Left ventricle myocardium inferior (tissue), 1 donor: ENCODE results near the gene MBTD1. TPM values are rescaled to one million over a fixed set of nuclear protein-coding genes. Genes with fewer than 3 reads are reported as not detected.

Experiments used
- DNase-seq: peaks from one replicate; pipeline ENCODE4 v3.0.0-alpha.2; 2020
- H3K27ac ChIP-seq: fragments of 200-600 bp; replicated peaks from 2 replicates; pipeline ENCODE4 v1.8.0; 2021
- H3K27me3 ChIP-seq: fragments of 200-600 bp; 2 replicates; pipeline ENCODE4 v1.8.0; 2021; ENCODE audit warnings: low read depth
- H3K36me3 ChIP-seq: fragments of 200-600 bp; 2 replicates; pipeline ENCODE4 v1.8.0; 2021
- H3K4me1 ChIP-seq: fragments of 200-600 bp; 2 replicates; pipeline ENCODE4 v1.8.0; 2021
- H3K4me3 ChIP-seq: fragments of 200-600 bp; 2 replicates; pipeline ENCODE4 v1.8.0; 2021; ENCODE audit warnings: mild to moderate bottlenecking, moderate library complexity
- H3K9me3 ChIP-seq: fragments of 200-600 bp; replicated peaks from 2 replicates; pipeline ENCODE4 v1.8.0; 2021
- CTCF ChIP-seq: fragments of 200-600 bp; IDR thresholded peaks from 2 replicates; pipeline ENCODE4 v1.8.0; 2021; ENCODE audit warnings: antibody characterized with exemption, mild to moderate bottlenecking, borderline replicate concordance
- intact Hi-C: fragments of 100-400 bp; cut with micrococcal nuclease; formaldehyde crosslinking; loops from one replicate; pipeline ENCODE4 v1.11.0; 2022
- total RNA-seq: library from RNA; stranded (reverse); fragmentation: NEBNext Ultra II Directional; extraction: Animal tissue kit (Norgen Biotek cat#: 25700); gene quantifications from one replicate; pipeline ENCODE4 v1.2.1, GENCODE V29; 2021
- donor health status: DM: no; HTN: yes; CAD: no; lungs with severe emphysema.

MBTD1 gene
- total RNA-seq, 1 donor from 2014 or later = 5.4 TPM

GRCh38 chr17:51250314-51250840 lies 9.5 kb downstream of the MBTD1 start:
- no peak overlapping the region for H3K27ac ChIP-seq
- H3K4me1 ChIP-seq = peaks cover 10% of the 10 kb centered on the region
- peaks cover 29% of the 10 kb centered on the region for H3K36me3 ChIP-seq
- H3K9me3 ChIP-seq = no peaks in the 10 kb centered on the region
- H3K27me3 ChIP-seq = no peaks in the 10 kb centered on the region
- intact Hi-C loops = no loop called here
- H3K4me3 ChIP-seq = no peak overlapping the region
- TF ChIP-seq CTCF = no peak
- no peak for DNase-seq

- Histone ChIP-seq H3K9me3 (no peaks in the 10 kb centered on the region), H3K4me3 (no peak overlapping the region), H3K27me3 (no peaks in the 10 kb centered on the region), H3K36me3 (no peaks in the 10 kb centered on the region), H3K4me1 (no peaks in the 10 kb centered on the region), H3K27ac (no peak overlapping the region)
- no peak for DNase-seq
- no peak for TF ChIP-seq CTCF
- intact Hi-C loops = no loop called here
These were observed 14.3 kb downstream of the MBTD1 start for GRCh38 chr17:51245535-51245934.

- Histone ChIP-seq H3K36me3 (no peaks in the 10 kb centered on the region), H3K4me3 (no peak overlapping the region), H3K27me3 (no peaks in the 10 kb centered on the region), H3K27ac (no peak overlapping the region), H3K4me1 (no peaks in the 10 kb centered on the region), H3K9me3 (no peaks in the 10 kb centered on the region)
- no peak for TF ChIP-seq CTCF
- no peak for DNase-seq
- intact Hi-C loops = no loop called here
These were observed 15.8 kb downstream of the MBTD1 start for GRCh38 chr17:51244041-51244440.

- no peaks in the 10 kb centered on the region for H3K27me3 ChIP-seq
- H3K9me3 ChIP-seq = peaks cover 6% of the 10 kb centered on the region
- no peak overlapping the region for H3K4me3 ChIP-seq
- TF ChIP-seq CTCF = no peak
- no peak overlapping the region for H3K27ac ChIP-seq
- H3K36me3 ChIP-seq = peaks cover 9% of the 10 kb centered on the region
- intact Hi-C loops = no loop called here
- no peaks in the 10 kb centered on the region for H3K4me1 ChIP-seq
- no peak for DNase-seq
These were observed 19.6 kb downstream of the MBTD1 start for GRCh38 chr17:51240275-51240674.

- intact Hi-C loops = no loop called here
- Histone ChIP-seq H3K27me3 (no peaks in the 10 kb centered on the region), H3K36me3 (peaks cover 9% of the 10 kb centered on the region), H3K9me3 (peaks cover 8% of the 10 kb centered on the region), H3K4me1 (no peaks in the 10 kb centered on the region), H3K4me3 (no peak overlapping the region), H3K27ac (no peak overlapping the region)
- no peak for TF ChIP-seq CTCF
- DNase-seq = no peak
These were observed 21.5 kb downstream of the MBTD1 start for GRCh38 chr17:51238255-51238887.
